GM12875 (cell line): ENCODE results near the gene FBXO24.

Experiments
- H3K4me3 ChIP-seq: one replicate; pipeline ENCODE4 v1.5.1; 2011; ENCODE audit warnings: low read depth, low read length, control low read depth
- CTCF ChIP-seq: IDR thresholded peaks from 2 replicates; pipeline ENCODE4 v1.5.1; 2011; ENCODE audit warnings: low read depth, mild to moderate bottlenecking, control low read depth, inconsistent platforms, low read length, moderate library complexity, borderline replicate concordance; ENCODE audit not compliant: insufficient read depth

The FBXO24 gene

GRCh38 chr7:100543586-100543985, 42.5 kb upstream of the FBXO24 start:
- no peak for TF ChIP-seq CTCF
- no peak overlapping the region for H3K4me3 ChIP-seq

GRCh38 chr7:100544386-100544785, 41.7 kb upstream of the FBXO24 start:
- TF ChIP-seq CTCF = no peak
- no peak overlapping the region for H3K4me3 ChIP-seq

- no peak for TF ChIP-seq CTCF
- H3K4me3 ChIP-seq = no peak overlapping the region
Observed at GRCh38 chr7:100544967-100545359, 41.2 kb upstream of the FBXO24 start.

- H3K4me3 ChIP-seq = no peak overlapping the region
- TF ChIP-seq CTCF = no peak; the same call in 1 of the 2 replicates
Observed at GRCh38 chr7:100545360-100546128, 40.6 kb upstream of the FBXO24 start.

- TF ChIP-seq CTCF = no peak
- H3K4me3 ChIP-seq = no peak overlapping the region
Observed at GRCh38 chr7:100546129-100546925, 39.8 kb upstream of the FBXO24 start.

GRCh38 chr7:100546926-100547800, 39.0 kb upstream of the FBXO24 start:
- H3K4me3 ChIP-seq = no peak overlapping the region
- no peak for TF ChIP-seq CTCF
